ENCODE data around the gene WDR17.

The WDR17 gene

GRCh38 chr4:176099314-176099713 lies 33.7 kb downstream of the WDR17 start:
- no peak for DNase-seq (ENCODE audit: low spot score)

GRCh38 chr4:176102414-176103063 lies 36.9 kb downstream of the WDR17 start:
- DNase-seq (ENCODE audit: low spot score): no peak

GRCh38 chr4:176107695-176108094 lies 42.1 kb downstream of the WDR17 start:
- no peak for DNase-seq (ENCODE audit: low spot score)

GRCh38 chr4:176123710-176124407 lies 58.2 kb downstream of the WDR17 start:
- DNase-seq (ENCODE audit: low spot score): peak; percentile 7

GRCh38 chr4:176125063-176125462 lies 59.4 kb downstream of the WDR17 start:
- no peak for DNase-seq (ENCODE audit: low spot score)

- DNase-seq (ENCODE audit: low spot score): no peak
Observed at GRCh38 chr4:176134670-176135069, 69.0 kb downstream of the WDR17 start.

GRCh38 chr4:176137631-176138030 lies 72.0 kb downstream of the WDR17 start:
- DNase-seq (ENCODE audit: low spot score): peak; percentile 5

GRCh38 chr4:176139518-176139917 lies 73.9 kb downstream of the WDR17 start:
- no peak for DNase-seq (ENCODE audit: low spot score)

GRCh38 chr4:176142253-176142652 lies 76.6 kb downstream of the WDR17 start:
- no peak for DNase-seq (ENCODE audit: low spot score)

- no peak for DNase-seq (ENCODE audit: low spot score)
Observed at GRCh38 chr4:176149680-176150355, 84.2 kb downstream of the WDR17 start.

GRCh38 chr4:176150356-176150682 lies 84.7 kb downstream of the WDR17 start:
- DNase-seq (ENCODE audit: low spot score): peak; percentile 8

GRCh38 chr4:176150704-176151103 lies 85.1 kb downstream of the WDR17 start:
- no peak for DNase-seq (ENCODE audit: low spot score)

- no peak for DNase-seq (ENCODE audit: low spot score)
Observed at GRCh38 chr4:176153124-176153523, 87.5 kb downstream of the WDR17 start.

- no peak for DNase-seq (ENCODE audit: low spot score)
Observed at GRCh38 chr4:176156656-176157055, 91.0 kb downstream of the WDR17 start.

GRCh38 chr4:176163041-176163440 lies 97.4 kb downstream of the WDR17 start:
- no peak for DNase-seq (ENCODE audit: low spot score)

GRCh38 chr4:176185051-176185450 lies 119.4 kb downstream of the WDR17 start:
- peak; percentile 56 for DNase-seq (ENCODE audit: low spot score)

GRCh38 chr4:176186067-176186466 lies 120.4 kb downstream of the WDR17 start:
- no peak for DNase-seq (ENCODE audit: low spot score)

GRCh38 chr4:176186671-176187395 lies 121.2 kb downstream of the WDR17 start:
- DNase-seq (ENCODE audit: low spot score): no peak

GRCh38 chr4:176187624-176188023 lies 122.0 kb downstream of the WDR17 start:
- no peak for DNase-seq (ENCODE audit: low spot score)

- DNase-seq (ENCODE audit: low spot score): no peak
Observed at GRCh38 chr4:176188654-176189053, 123.0 kb downstream of the WDR17 start.

GRCh38 chr4:176189891-176190795 lies 124.5 kb downstream of the WDR17 start:
- no peak for DNase-seq (ENCODE audit: low spot score)

GRCh38 chr4:176191974-176192373 lies 126.3 kb downstream of the WDR17 start:
- peak; percentile 9 for DNase-seq (ENCODE audit: low spot score)
